Vagina (tissue), 2 donors: ENCODE measurements around the gene OPN1LW. TPM values are rescaled to one million over a fixed set of nuclear protein-coding genes. Genes with fewer than 3 reads are reported as not detected.
A peak's percentile ranks its signal among the peaks of the same experiment; 100 is the strongest.
"Not testable (repeated sequence)": the region's sequence is repeated elsewhere in the genome, so short reads cannot be mapped to it uniquely, and the experiment has no call there.

Source experiments
- DNase-seq, 2 donors: peaks; one replicate each; pipeline ENCODE4 v3.0.0-alpha.2; 2017; ENCODE audit errors: extremely low spot score in 2 of 2
- H3K27ac ChIP-seq: fragments of 200-600 bp; sonication (generic); one replicate; pipeline ENCODE4 v1.5.1; 2019
- H3K27me3 ChIP-seq: fragments of 200-600 bp; sonication (generic); one replicate; pipeline ENCODE4 v1.5.1; 2019
- H3K36me3 ChIP-seq, 2 donors: fragments of 200-600 bp; sonication (generic); one replicate each; pipeline ENCODE4 v1.5.1; 2017 to 2019
- H3K4me1 ChIP-seq: fragments of 200-600 bp; sonication (generic); one replicate; pipeline ENCODE4 v1.5.1; 2019
- H3K4me3 ChIP-seq, 2 donors: fragments of 200-600 bp; sonication (generic); 1 replicate in 1 of 2; 2 replicates in 1 of 2; pipeline ENCODE4 v1.5.1; 2016 to 2019
- H3K9me3 ChIP-seq: fragments of 200-600 bp; sonication (generic); one replicate; pipeline ENCODE4 v1.5.1; 2019
- POLR2A ChIP-seq, 2 donors: fragments of 450-650 bp; IDR thresholded peaks; one replicate each; pipeline ENCODE4 v1.6.1; 2017; ENCODE audit warnings: antibody characterized with exemption in 2 of 2, mild to moderate bottlenecking in 2 of 2, moderate library complexity in 2 of 2
- POLR2AphosphoS5 ChIP-seq, 2 donors: sonication (generic); formaldehyde crosslinking; IDR thresholded peaks; one replicate each; pipeline ENCODE4 v1.9.0; 2017; ENCODE audit warnings: antibody characterized with exemption in 2 of 2, mild to moderate bottlenecking in 2 of 2, low read depth in 1 of 2; ENCODE audit not compliant: insufficient read depth in 1 of 2
- intact Hi-C: fragments of 100-400 bp; cut with DNase I; formaldehyde crosslinking; loops from one replicate; pipeline ENCODE4 v1.15.1; 2023
- total RNA-seq: library from RNA; depleted of rRNA; stranded (reverse); fragments of >200 nt; gene quantifications from one replicate; pipeline ENCODE4 v1.2.3, GENCODE V29; 2016
- TF ChIP-seq, protein P1 (sequence below), 3 experiments: fragments of 450-650 bp in 2 of 3; fragments of 200-600 bp in 1 of 3; sonication (generic) in 1 of 3; IDR thresholded peaks; one replicate each; pipeline ENCODE4 v1.5.1; 2017 to 2019; ENCODE audit warnings: antibody characterized with exemption in 3 of 3, mild to moderate bottlenecking in 2 of 3, moderate library complexity in 2 of 3

The OPN1LW gene
- total RNA-seq, 1 donor from 2014 or later: not detected

DNA sequence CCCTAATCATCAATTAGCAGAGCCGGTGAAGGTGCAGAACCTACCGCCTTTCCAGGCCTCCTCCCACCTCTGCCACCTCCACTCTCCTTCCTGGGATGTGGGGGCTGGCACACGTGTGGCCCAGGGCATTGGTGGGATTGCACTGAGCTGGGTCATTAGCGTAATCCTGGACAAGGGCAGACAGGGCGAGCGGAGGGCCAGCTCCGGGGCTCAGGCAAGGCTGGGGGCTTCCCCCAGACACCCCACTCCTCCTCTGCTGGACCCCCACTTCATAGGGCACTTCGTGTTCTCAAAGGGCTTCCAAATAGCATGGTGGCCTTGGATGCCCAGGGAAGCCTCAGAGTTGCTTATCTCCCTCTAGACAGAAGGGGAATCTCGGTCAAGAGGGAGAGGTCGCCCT, 3.3 kb upstream of the OPN1LW start:
- Histone ChIP-seq H3K27ac (no peak overlapping the region), H3K4me1 (no peaks in the 10 kb centered on the region), H3K36me3 (no peaks in the 10 kb centered on the region), H3K9me3 (no peaks in the 10 kb centered on the region), H3K27me3 (no peaks in the 10 kb centered on the region), H3K4me3 (no peak overlapping the region)
- intact Hi-C loops: no loop called here
- no peak for DNase-seq
- TF ChIP-seq POLR2AphosphoS5 (IDR thresholded peaks at IDR 0.05; ENCODE audit: insufficient read depth in 1 of 2, low read depth in 1 of 2): no peak
- no peak for TF ChIP-seq POLR2A (IDR thresholded peaks at IDR 0.05)
- TF ChIP-seq, protein P1, sequence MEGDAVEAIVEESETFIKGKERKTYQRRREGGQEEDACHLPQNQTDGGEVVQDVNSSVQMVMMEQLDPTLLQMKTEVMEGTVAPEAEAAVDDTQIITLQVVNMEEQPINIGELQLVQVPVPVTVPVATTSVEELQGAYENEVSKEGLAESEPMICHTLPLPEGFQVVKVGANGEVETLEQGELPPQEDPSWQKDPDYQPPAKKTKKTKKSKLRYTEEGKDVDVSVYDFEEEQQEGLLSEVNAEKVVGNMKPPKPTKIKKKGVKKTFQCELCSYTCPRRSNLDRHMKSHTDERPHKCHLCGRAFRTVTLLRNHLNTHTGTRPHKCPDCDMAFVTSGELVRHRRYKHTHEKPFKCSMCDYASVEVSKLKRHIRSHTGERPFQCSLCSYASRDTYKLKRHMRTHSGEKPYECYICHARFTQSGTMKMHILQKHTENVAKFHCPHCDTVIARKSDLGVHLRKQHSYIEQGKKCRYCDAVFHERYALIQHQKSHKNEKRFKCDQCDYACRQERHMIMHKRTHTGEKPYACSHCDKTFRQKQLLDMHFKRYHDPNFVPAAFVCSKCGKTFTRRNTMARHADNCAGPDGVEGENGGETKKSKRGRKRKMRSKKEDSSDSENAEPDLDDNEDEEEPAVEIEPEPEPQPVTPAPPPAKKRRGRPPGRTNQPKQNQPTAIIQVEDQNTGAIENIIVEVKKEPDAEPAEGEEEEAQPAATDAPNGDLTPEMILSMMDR (IDR thresholded peaks at IDR 0.05): no peak

DNA sequence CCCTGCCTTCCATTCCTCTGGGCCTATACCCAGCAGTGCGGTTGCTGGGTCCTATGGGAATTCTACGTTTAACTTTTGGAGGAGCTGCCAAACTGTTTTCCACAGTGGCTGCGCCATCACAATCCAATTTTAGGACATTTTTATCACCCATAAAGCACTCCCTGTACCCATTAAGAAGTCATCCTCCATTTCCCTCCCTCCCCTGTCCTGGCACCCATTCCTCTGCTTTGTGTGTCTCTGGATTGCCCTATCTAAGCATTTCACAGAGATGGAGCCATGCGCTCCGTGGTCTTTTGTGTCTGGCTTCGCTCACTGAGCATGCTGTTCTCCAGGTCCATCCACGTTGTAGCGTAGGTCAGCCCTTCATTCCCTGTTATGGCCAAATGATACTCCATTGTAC, 1.7 kb upstream of the OPN1LW start:
- TF ChIP-seq POLR2AphosphoS5 (IDR thresholded peaks at IDR 0.05; ENCODE audit: insufficient read depth in 1 of 2, low read depth in 1 of 2) (peak in 1 of 2 donors; percentile 42), POLR2A (IDR thresholded peaks at IDR 0.05) (no peak)
- DNase-seq: no peak
- Histone ChIP-seq H3K36me3 (no peaks in the 10 kb centered on the region), H3K27ac (no peak overlapping the region), H3K4me3 (no peak overlapping the region), H3K27me3 (no peaks in the 10 kb centered on the region), H3K4me1 (no peaks in the 10 kb centered on the region), H3K9me3 (no peaks in the 10 kb centered on the region)
- intact Hi-C loops: no loop called here

DNA sequence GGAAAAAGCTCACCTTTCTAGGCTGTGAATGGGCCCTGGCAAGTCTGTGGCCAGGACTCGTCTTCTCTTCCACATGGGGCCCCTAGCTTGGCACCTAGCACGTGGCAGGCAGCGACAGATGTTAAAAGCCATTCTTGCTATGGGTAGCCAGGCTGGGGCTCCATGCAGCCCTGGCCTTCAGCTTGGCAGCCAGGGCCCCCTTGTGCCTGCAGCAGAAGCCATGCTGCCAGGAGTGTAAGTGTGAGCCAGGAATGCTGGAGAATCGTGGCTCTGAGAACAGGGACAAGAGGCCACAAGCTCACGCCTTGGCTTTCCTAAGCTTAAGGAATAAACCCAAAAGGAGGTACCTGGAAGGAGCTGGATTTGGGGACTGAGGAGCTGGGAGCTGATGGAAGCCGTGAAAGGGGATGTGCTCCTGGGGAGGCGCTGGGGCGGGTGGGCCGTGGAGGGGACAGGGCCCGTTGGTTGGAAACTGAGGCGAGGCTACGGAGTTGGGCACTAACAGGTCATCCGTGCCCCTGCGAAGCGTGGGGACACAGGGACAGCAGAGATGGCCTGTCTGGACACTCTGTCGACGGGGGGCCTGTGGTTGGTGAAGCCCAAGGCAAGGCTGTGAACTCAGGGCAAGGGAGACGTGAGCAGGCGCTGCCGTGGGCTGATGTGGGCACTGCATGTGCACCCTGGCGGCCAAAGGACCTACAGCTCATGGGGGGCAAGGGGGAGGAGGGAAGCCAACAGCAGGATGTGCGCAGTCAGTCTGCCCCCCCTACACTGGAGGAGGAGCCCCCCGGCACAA, 895 bp upstream of the OPN1LW start:
- DNase-seq: no peak
- Histone ChIP-seq H3K4me1 (no peaks in the 10 kb centered on the region), H3K27me3 (no peaks in the 10 kb centered on the region), H3K27ac (no peak overlapping the region), H3K9me3 (no peaks in the 10 kb centered on the region), H3K36me3 (no peaks in the 10 kb centered on the region), H3K4me3 (no peak overlapping the region)
- intact Hi-C loops: no loop called here
- TF ChIP-seq POLR2AphosphoS5 (IDR thresholded peaks at IDR 0.05; ENCODE audit: insufficient read depth in 1 of 2, low read depth in 1 of 2) (no peak), POLR2A (IDR thresholded peaks at IDR 0.05) (no peak)
- TF ChIP-seq, protein P1 (IDR thresholded peaks at IDR 0.05): no peak

DNA sequence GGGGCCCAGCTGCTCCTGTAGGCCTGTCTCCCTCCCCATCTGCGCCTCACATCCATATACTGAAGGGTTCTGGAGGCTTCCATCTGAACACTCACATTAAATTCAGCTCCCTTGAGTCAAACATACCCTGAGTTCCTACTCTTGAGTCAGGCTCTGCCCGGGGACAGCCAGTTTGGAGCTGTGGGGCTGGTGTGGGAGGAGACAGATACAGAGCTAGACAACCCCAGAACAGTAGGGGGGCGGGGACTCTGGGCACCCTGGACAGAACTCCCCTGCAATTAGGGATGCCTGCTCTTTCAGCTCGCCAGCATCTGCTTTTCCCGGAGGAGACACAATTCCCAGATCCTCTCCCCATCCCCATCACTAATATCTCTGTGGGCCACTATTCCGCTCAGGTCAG, 7.0 kb downstream of the OPN1LW start:
- DNase-seq, H3K4me1 ChIP-seq, H3K36me3 ChIP-seq, H3K27ac ChIP-seq, H3K27me3 ChIP-seq, H3K9me3 ChIP-seq, H3K4me3 ChIP-seq, intact Hi-C loops: not testable (repeated sequence)

DNA sequence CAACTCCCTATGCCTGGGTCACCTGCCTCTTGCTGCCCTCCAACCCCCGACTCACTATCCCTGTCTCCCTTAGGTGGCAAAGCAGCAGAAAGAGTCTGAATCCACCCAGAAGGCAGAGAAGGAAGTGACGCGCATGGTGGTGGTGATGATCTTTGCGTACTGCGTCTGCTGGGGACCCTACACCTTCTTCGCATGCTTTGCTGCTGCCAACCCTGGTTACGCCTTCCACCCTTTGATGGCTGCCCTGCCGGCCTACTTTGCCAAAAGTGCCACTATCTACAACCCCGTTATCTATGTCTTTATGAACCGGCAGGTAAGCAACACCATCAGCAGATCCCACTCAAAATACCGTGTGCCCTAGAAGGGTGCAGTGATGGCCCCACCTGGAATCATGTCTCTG, 12.2 kb downstream of the OPN1LW start:
- H3K27me3 ChIP-seq, H3K4me3 ChIP-seq, H3K27ac ChIP-seq, H3K9me3 ChIP-seq, H3K36me3 ChIP-seq, H3K4me1 ChIP-seq, intact Hi-C loops, DNase-seq: not testable (repeated sequence)

DNA sequence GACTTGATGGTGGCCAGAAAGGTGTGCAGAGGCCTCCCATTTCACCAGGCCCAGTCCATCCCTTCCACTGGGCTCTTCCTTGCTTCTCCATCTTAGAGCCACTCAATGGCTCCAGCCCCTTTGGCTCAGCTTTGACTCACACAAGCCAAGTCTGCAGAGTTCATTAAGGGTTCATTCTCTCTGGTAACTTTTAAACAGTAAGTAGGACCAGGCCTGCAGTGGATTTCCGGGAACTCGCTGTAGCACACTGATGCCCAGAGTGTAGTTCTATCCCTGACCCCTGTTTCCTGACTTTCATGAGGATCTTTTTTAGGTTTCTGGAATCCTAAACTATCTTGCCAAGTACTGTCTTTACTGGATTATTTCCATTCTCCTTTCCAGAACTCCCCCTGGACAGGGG, 13.2 kb downstream of the OPN1LW start:
- H3K27me3 ChIP-seq, H3K9me3 ChIP-seq, H3K4me3 ChIP-seq, H3K36me3 ChIP-seq, DNase-seq, H3K27ac ChIP-seq, intact Hi-C loops, H3K4me1 ChIP-seq: not testable (repeated sequence)

DNA sequence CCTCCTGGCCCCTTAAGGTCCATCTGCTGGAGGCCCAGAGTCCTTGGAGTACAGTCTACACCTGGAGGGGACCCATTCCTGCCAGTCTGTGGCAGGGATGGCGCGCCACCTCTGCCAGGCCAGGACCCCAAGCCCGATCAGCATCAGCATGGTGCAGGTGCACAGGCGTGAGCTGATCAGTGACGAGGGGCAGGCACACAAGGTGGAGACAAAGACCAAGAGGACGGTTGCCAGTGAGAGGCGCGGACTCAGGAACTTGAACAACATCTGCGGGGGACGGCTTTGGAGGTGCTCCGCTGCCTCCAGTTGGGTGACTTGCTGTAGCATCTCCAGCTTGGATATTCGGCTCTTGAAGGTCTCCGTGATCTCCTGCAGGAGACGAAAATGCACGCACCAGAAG, 15.3 kb downstream of the OPN1LW start:
- DNase-seq, H3K27me3 ChIP-seq, H3K36me3 ChIP-seq, intact Hi-C loops, H3K9me3 ChIP-seq, H3K4me1 ChIP-seq, H3K27ac ChIP-seq, H3K4me3 ChIP-seq: not testable (repeated sequence)

DNA sequence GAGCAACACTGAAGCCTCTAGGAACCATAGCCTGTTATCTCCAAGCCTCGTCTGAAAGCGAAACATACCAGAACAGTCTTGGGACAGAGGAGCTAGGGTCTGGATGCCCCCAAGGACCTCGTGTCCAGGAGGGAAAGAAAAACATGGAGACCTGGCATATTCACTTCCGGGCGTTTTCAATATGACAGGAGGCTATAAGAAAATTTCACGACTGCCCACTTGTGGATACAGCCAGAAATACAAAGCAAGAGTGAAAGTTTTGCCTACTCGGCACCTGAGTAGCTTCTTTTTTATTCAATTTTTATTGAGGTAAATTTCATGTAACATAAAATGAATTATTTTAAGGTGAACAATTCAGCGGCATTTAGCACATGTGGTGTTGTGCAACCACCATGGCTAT, 20.9 kb downstream of the OPN1LW start:
- H3K36me3 ChIP-seq, H3K9me3 ChIP-seq, DNase-seq, H3K27ac ChIP-seq, H3K27me3 ChIP-seq, intact Hi-C loops, H3K4me1 ChIP-seq, H3K4me3 ChIP-seq: not testable (repeated sequence)

DNA sequence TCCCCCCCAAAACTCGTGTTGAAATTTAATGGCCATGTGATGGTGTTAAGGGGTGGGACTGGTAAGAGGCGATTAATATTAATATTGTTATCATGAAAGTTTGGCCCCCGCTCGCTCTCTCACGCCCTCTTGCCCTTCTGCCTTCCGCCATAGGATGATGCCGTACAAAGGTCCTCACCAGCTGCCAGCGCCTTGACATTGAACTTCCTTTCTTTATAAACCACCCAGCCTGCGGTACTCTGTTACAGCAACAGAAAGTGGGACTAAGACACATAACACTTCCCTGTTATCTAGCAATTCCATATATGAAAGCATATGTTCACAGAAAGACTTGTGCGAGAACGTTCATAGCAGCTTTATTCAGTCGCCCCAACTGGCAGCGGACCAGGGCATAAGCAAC, 24.3 kb downstream of the OPN1LW start:
- H3K27me3 ChIP-seq, H3K4me3 ChIP-seq, H3K4me1 ChIP-seq, H3K36me3 ChIP-seq, DNase-seq, intact Hi-C loops, H3K27ac ChIP-seq, H3K9me3 ChIP-seq: not testable (repeated sequence)

DNA sequence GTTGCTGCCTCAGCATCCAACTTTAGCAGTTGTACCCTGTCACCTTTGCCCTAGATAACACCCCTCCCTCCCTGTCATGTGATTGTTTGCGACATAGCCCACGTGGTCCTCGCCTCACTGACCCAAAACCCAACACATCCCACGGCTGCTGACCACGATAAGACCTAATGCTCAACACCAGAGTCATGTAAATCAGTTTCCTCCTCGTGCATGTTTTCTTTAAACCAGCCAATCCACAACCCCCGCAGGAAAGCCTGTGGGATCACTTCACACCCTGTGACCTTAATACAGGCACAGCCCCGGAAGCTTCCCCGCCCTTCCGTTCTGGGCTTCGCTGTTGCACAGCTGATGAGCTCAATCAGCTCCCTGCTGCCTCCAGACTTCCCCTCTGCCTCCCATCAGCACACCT, 28.5 kb downstream of the OPN1LW start:
- DNase-seq, H3K9me3 ChIP-seq, H3K36me3 ChIP-seq, H3K4me1 ChIP-seq, H3K4me3 ChIP-seq, H3K27me3 ChIP-seq, H3K27ac ChIP-seq, intact Hi-C loops: not testable (repeated sequence)

DNA sequence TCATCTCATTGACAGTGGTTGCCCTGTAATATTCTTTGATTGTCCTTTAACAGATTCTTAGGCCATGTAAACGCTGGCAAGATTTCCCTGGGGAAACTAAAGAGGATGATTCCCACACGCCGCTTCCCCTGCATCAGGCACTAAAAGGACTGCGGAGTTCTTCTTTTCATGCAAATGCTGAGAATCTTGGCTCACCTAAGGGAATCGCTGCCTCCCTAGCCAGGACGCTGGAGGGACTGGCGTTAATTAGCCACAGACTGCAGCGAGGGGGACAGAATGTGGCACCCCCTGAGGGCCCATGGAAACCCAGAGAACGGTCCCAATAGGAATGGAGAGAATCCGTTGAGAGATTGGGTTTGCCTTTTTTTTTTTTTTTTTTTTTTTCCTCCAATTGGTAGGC, 30.3 kb downstream of the OPN1LW start:
- H3K4me1 ChIP-seq, H3K4me3 ChIP-seq, H3K27ac ChIP-seq, H3K27me3 ChIP-seq, H3K36me3 ChIP-seq, DNase-seq, intact Hi-C loops, H3K9me3 ChIP-seq: not testable (repeated sequence)
